KG1 (cell line): ENCODE results near the gene ATP2A1.
"Not testable (repeated sequence)": the region's sequence is repeated elsewhere in the genome, so short reads cannot be mapped to it uniquely, and the experiment has no call there.

Experiments used
- DNase-seq: peaks from one replicate; lab custom pipeline; 2025; lab: John Stamatoyannopoulos, UW

Gene ATP2A1

DNA sequence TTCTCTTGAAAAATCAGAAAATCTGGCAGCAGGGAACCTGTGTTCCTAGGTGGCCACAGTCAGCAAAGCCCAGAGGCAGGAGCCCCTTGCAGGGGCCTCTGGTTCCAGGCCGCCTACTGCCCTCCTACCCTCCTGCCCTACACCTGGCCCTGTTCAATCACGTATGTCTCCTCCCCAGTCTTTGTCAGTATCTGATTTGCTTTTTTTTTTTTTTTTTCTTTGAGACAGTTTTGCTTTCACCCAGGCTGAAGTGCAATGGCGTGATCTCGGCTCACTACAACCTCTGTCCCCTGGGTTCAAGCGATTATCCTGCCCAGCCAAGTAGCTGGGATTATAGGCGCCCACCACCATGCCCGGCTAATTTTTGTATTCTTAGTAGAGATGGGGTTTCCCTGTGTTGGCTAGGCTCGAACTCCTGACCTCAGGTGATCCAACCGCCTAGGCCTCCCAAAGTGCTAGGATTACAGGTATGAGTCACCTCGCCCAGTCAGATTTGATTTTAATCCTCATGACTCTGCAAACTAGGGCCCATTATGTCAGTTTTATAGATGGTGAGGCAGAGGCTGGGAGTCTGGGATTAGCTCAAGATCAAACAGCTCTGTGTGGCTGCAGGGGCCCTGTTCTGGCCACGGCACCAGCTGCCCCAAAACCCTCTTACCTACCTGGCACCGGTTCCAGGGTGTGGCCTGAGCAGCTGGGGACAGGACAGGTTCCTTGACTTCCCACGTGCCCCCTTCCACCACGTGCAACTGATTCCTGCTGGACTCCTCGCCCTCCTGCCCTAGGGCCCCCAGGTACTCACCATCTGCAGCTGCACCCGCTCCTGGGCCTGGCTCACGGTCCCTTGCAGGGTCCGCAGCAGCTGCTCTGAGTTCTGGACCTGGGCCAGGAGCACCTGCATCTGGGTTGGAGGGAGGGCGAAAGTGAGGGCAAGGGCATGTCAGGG, 32.1 kb downstream of the ATP2A1 start:
- no peak for DNase-seq

GRCh38 chr16:28912558-28912957, 34.3 kb downstream of the ATP2A1 start:
- no peak for DNase-seq

DNA sequence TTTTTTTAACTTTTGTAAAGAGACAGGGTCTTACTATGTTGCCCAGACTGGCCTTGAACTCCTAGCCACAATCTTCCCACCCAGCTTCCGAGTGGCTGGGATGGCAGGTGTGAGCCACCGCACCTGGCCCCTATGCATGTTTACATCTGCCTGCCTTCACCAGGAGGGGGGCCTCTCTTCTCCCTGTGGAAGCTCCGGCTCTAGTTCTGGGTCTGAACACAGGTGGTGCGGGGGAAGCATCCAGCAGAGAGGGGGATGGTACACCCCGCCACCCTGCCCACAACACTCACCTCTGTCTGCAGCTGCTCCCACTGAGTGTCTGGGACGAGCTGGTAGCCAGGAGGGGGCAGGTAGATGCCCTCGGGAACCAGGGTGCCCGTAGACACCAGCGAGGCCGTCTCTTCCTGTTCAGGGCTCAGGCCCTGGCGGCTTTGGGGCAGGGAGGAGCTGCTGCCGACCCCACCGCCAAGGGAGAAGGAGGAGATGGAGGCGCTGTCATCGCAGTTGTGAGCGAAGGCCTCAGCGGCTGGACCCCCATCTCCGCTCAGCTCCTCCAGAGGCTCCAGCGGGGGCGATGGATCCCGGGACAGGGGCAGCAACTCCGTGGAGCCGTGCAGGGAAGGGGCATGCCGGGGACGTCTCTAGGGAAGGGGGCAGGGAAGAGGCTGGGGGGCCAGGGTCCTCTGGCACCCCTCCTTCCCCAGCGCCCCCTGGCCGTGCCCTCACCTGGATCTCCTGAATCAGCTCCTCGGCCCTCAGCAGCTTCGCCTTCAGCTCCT, 35.8 kb downstream of the ATP2A1 start:
- DNase-seq = no peak

DNA sequence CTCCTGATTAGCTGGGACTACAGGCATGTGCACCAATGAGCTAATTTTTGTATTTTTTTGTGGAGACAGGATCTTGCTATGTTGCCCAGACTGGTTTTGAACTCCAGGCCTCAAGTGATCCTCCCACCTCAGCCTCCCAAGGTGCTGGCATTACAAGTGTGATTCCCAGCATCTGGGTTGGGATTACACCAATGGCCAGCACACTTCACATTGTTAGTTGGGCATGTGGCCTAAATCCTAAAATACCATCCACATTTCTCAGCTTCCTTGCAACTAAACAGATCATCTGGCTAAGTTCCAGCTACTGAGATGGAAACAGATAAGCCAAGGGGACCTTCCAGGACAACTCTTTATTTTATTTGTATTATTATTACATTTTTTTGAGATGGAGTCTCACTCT, 36.9 kb downstream of the ATP2A1 start:
- DNase-seq = no peak

GRCh38 chr16:28917095-28917494, 38.8 kb downstream of the ATP2A1 start:
- DNase-seq = no peak

- DNase-seq = no peak
Observed at GRCh38 chr16:28918698-28919097, 40.4 kb downstream of the ATP2A1 start.

DNA sequence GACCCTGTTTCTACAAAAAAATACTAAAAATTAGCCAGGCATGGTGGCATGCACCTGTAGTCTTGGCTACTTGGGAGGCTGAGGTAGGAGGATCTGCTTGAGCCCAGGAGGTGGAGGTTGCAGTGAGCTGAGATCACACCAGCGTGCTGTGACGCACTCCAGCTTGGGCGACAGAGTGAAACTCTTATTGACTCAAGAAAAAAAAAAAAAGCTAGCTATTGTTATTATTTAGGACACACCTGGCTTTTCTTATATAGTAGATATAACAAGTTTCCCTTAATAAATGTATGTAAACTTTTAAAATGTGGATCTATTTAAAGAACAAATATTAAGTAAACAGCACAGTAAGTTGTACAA, 44.9 kb downstream of the ATP2A1 start:
- no peak for DNase-seq

- no peak for DNase-seq
Observed at GRCh38 chr16:28923652-28924398, 45.5 kb downstream of the ATP2A1 start.

GRCh38 chr16:28924399-28924761, 46.1 kb downstream of the ATP2A1 start:
- no peak for DNase-seq

- DNase-seq = peak; percentile 86
Observed at GRCh38 chr16:28924762-28925385, 46.6 kb downstream of the ATP2A1 start, which contains the start of gene RABEP2. RABEP2 (minus strand) TSS chr16:28925238; CDS start chr16:28925163, 75 bp downstream.

DNA sequence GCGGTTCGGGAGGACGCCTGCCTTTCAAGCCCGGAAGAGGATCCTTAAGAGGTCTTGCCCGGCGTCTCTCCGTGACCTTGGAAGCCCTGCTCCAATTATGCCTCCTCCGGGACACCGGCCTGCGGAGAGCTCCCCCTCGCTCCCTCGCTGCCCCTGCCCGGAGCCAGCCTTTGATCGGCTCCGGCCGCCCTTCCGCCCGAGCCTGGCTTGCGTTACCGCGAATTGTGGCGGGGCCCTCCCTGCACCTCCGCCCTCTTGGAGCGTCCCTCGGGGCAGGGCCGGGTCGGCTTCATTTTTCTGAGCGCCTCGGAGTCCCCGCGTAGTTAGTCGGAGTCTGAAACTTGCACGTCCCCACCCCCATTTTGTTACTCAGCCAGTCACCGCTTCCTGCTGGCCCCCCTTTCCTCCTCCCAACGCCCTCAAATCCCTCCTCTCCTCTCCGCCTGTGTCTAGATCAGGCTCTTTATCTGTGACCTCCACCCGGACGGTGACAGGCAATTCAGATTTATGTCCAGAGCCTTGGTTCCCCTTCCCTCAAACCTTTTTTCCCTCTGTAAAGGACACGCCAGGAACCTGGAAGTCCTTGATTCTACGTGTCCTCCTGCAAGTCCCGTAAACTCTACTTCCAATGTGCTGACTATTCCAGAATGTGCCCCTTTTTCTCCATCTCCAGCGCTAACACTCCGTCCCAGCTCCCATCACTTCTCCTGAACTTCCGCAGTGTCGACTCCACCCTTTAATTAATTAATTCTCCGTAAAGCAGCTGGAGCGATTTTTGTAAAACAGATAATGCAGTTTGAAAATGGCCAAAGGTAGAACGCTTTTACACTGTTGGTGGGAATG, 47.3 kb downstream of the ATP2A1 start:
- peak; percentile 71 for DNase-seq

DNA sequence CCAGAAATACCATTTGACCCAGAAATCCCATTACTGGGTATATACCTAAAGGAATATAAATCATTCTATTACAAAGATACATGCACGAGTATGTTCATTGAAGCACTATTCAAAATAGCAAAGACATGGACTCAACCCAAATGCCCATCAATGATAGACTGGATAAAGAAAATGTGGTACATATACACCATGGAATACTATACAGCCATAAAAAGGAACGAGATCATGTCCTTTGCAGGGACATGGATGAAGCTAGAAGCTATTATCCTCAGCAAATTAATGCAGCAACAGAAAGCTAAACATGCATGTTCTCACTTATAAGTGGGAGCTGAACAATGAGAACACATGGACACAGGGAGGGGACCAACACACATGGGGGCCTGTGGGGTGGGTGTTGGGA, 48.0 kb downstream of the ATP2A1 start:
- not testable (repeated sequence) for DNase-seq

- DNase-seq = no peak
Observed at GRCh38 chr16:28927815-28928214, 49.5 kb downstream of the ATP2A1 start.

DNA sequence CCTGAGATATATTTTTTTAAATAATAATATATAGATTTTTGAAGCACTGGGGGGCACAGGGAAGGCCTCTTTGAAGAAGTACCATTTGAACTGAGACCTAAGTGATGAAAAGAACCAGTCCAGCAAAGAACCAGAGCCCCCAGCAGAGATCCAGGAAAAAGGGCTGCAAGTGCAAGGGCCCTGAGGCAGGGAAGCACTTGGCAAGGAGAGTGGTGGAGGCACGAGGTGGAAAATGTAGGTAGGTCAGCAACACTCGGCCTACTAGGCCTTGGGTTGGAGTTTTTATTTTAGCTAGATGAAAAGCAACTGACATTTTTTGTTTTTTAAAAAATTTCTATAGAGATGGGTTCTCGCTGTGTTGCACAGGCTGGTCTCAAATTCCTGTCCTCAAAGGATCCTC, 51.9 kb downstream of the ATP2A1 start:
- no peak for DNase-seq

DNA sequence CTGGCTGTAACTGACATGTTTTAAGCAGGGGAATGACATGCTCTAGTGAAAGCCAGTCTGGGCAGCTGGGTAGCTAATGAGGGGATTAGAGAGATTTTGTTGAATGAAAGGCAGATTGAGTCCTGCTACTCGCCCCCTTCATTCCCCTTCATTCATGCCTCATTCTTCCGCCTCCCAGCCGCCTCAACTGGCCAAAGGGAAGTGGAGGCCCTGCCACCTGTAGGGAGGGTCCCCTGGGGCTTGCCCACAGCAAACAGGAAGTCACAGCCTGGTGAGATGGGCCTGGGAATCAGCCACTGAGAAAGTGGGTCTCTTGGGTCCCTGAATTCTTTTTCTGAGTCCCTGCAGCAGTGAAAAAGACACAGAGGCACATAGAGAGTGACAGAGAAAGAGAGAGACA, 52.4 kb downstream of the ATP2A1 start:
- DNase-seq = no peak

DNA sequence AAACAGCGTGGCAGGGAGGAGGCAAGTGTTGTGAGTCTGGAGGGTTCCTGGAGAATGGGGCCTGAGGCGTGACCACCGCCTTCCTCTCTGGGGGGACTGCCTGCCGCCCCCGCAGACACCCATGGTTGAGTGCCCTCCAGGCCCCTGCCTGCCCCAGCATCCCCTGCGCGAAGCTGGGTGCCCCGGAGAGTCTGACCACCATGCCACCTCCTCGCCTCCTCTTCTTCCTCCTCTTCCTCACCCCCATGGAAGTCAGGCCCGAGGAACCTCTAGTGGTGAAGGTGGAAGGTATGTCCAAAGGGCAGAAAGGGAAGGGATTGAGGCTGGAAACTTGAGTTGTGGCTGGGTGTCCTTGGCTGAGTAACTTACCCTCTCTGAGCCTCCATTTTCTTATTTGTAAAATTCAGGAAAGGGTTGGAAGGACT, 53.5 kb downstream of the ATP2A1 start, which contains the start of gene CD19:
TSS of gene CD19 (plus strand) at position 171 of the 425 bp plus-strand sequence. CDS start at position 201, 30 bp downstream.
- no peak for DNase-seq

GRCh38 chr16:28932339-28933141, 54.3 kb downstream of the ATP2A1 start:
- no peak for DNase-seq

DNA sequence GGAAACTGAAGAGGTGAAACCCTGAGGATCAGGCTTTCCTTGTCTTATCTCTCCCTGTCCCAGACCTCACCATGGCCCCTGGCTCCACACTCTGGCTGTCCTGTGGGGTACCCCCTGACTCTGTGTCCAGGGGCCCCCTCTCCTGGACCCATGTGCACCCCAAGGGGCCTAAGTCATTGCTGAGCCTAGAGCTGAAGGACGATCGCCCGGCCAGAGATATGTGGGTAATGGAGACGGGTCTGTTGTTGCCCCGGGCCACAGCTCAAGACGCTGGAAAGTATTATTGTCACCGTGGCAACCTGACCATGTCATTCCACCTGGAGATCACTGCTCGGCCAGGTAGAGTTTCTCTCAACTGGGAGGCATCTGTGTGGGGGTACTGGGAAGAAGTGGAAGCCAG, 54.9 kb downstream of the ATP2A1 start:
- no peak for DNase-seq

DNA sequence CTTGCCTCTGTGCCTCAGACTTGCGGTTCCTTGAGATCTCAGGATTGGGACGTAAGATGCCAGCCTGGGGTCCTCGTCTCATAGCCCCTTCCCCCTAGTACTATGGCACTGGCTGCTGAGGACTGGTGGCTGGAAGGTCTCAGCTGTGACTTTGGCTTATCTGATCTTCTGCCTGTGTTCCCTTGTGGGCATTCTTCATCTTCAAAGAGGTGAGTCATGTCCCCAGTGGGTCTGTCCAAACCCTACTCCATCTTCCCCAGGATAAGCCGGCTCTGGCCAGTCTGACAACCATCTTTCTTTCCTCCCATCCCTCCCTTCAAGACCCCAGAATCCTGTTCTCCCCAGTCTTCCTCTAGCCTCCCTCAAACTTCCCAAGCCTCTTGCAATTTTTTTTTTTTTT, 57.1 kb downstream of the ATP2A1 start:
- no peak for DNase-seq
